Measurements from ENCODE around the gene DBI. TPM values are rescaled to one million over a fixed set of nuclear protein-coding genes. Genes with fewer than 3 reads are reported as not detected.

Gene DBI
- total and polyA plus RNA-seq, 2 of the 13 experiments (the other 11 are each of a cell fraction or from before 2014, with no cell fraction given), result 330 to 659 TPM

GRCh38 chr2:119407430-119408220, 40.8 kb downstream of the DBI start (continued):
- 0 out of 2 replicates have a peak, but pooled peaks have one; percentile 43 for TF ChIP-seq HMGXB3 (CRISPR knock-in tag; IDR thresholded peaks at IDR 0.05; ENCODE audit: borderline replicate concordance)
- TF ChIP-seq NCOR1 (IDR thresholded peaks at IDR 0.05; ENCODE audit: borderline replicate concordance, low read length), result no peak
- 0 out of 2 replicates have a peak, but pooled peaks have one; percentile 32 for TF ChIP-seq ZC3H13 (CRISPR knock-in tag; IDR thresholded peaks at IDR 0.05)
- no peak for TF ChIP-seq SP1 (IDR thresholded peaks at IDR 0.05)
- no peak for TF ChIP-seq SP1 (CRISPR knock-in tag; IDR thresholded peaks at IDR 0.05)
- no peak for TF ChIP-seq ZNF280B (CRISPR knock-in tag; IDR thresholded peaks at IDR 0.05; ENCODE audit: borderline replicate concordance)
- 0 out of 2 replicates have a peak, but pooled peaks have one; percentile 42 for TF ChIP-seq ZNF136 (CRISPR knock-in tag; IDR thresholded peaks at IDR 0.05; ENCODE audit: low read depth)
- TF ChIP-seq EEA1 (CRISPR knock-in tag; IDR thresholded peaks at IDR 0.05; ENCODE audit: borderline replicate concordance), result no peak
- TF ChIP-seq IKZF4 (CRISPR knock-in tag; IDR thresholded peaks at IDR 0.05; ENCODE audit: borderline replicate concordance, low read depth, not compliant biosample characterization), result no peak
- peak; percentile 53; the same call in 1 of the 2 replicates for TF ChIP-seq YEATS2 (CRISPR knock-in tag; IDR thresholded peaks at IDR 0.05; ENCODE audit: borderline replicate concordance)
- peak; percentile 71; the same call in 1 of the 2 replicates for TF ChIP-seq DNMT3B (CRISPR knock-in tag; conservative IDR thresholded peaks at IDR 0.05)
- TF ChIP-seq SUZ12 (IDR thresholded peaks at IDR 0.05; ENCODE audit: low read depth, low read length), result no peak
- TF ChIP-seq GPBP1L1 (CRISPR knock-in tag; IDR thresholded peaks at IDR 0.05), result no peak
- no peak for TF ChIP-seq ZNF605 (CRISPR knock-in tag; IDR thresholded peaks at IDR 0.05)
- 0 out of 2 replicates have a peak, but pooled peaks have one; percentile 20 for TF ChIP-seq TFAP4 (IDR thresholded peaks at IDR 0.05; ENCODE audit: borderline replicate concordance, low read depth)
- TF ChIP-seq ZNF296 (CRISPR knock-in tag; conservative IDR thresholded peaks at IDR 0.05), result no peak
- 0 out of 2 replicates have a peak, but pooled peaks have one; percentile 43 for TF ChIP-seq SMAD3 (CRISPR knock-in tag; IDR thresholded peaks at IDR 0.05)
- no peak for TF ChIP-seq ZFP36 (IDR thresholded peaks at IDR 0.05; ENCODE audit: borderline replicate concordance, low read depth, low read length, partially characterized antibody)
- TF ChIP-seq SYNCRIP (IDR thresholded peaks at IDR 0.05; ENCODE audit: insufficient read depth, low read depth, low read length), result no peak
- peak; percentile 81 for TF ChIP-seq ZNF501 (CRISPR knock-in tag; IDR thresholded peaks at IDR 0.05)

Data from HepG2 (cell line).